IPS DF 6.9 (cell line): ENCODE measurements around the gene NCOA1.

Experiments used
- DNase-seq: peaks from one replicate; pipeline ENCODE4 v3.0.0-alpha.2; 2013; ENCODE audit warnings: low read depth, low spot score
- H3K27ac ChIP-seq: one replicate; pipeline ENCODE4 v1.5.1; 2013; ENCODE audit warnings: low read length, control low read depth
- H3K27me3 ChIP-seq: 2 replicates; pipeline ENCODE4 v1.6.1; 2013; ENCODE audit warnings: mild to moderate bottlenecking, low read length; ENCODE audit not compliant: control insufficient read depth, insufficient read depth
- H3K36me3 ChIP-seq: 2 replicates; pipeline ENCODE4 v1.6.1; 2013; ENCODE audit warnings: low read length; ENCODE audit not compliant: control insufficient read depth, insufficient read depth
- H3K4me1 ChIP-seq: 2 replicates; pipeline ENCODE4 v1.6.1; 2013; ENCODE audit warnings: low read length; ENCODE audit not compliant: control insufficient read depth, insufficient read depth
- H3K4me3 ChIP-seq: 2 replicates; pipeline ENCODE4 v1.5.1; 2013; ENCODE audit warnings: mild to moderate bottlenecking, low read length
- H3K9me3 ChIP-seq: 2 replicates; pipeline ENCODE4 v1.6.1; 2013; ENCODE audit warnings: low read length, inconsistent platforms; ENCODE audit not compliant: control insufficient read depth, insufficient read depth
- WGBS: extraction: QIAGEN DNeasy Blood & Tissue Kit; methylation state at CpG from one replicate; pipeline ENCODE4 v1.1.7; 2013; ENCODE audit warnings: mixed read lengths, missing lambda C conversion rate; ENCODE audit not compliant: insufficient read length, insufficient coverage; 5-methylcytosine and 5-hydroxymethylcytosine counted together

The NCOA1 gene

DNA sequence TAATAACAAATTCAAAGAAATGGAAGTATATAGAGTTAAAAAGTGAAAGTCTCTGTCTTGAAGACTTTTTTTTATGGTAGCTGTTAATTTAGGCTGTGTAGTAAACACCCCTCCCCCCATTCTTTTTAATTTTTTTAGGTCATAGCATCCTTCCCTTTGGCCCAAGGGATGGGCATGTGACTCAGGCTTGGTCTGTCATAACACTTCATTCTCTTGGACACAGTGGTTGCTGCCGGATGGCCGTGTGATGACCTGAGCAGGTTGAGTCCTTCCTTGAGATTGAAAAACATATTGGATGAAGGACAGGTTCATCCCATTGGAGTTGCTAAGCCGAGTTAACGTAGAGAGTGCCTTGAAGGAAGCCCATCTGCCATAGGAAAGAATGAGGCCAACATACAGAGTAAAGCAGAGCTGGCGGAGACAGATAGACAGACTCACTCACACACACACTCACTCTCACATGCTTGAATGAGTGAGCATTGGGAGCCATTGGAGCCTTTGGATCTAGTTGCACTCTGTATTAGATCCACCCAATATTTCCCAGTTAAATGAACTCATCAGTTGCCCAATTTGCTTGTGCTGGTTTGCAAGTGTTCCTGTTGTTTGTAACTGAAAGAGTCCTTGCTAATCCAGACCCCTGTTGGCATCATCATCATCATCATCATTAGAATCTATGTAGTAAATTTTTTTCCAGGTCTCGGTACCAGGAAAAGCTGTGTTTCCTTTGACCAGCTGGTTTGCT lies 14.7 kb downstream of the NCOA1 start:
- H3K4me1 ChIP-seq = no peaks in the 10 kb centered on the region
- DNase-seq = no peak
- no peaks in the 10 kb centered on the region for H3K9me3 ChIP-seq
- H3K27ac ChIP-seq = no peak overlapping the region
- H3K27me3 ChIP-seq = no peaks in the 10 kb centered on the region
- H3K36me3 ChIP-seq = no peaks in the 10 kb centered on the region
- H3K4me3 ChIP-seq = no peak overlapping the region
- WGBS = no CpG with 5 or more reads among the region's 6 CpGs

DNA sequence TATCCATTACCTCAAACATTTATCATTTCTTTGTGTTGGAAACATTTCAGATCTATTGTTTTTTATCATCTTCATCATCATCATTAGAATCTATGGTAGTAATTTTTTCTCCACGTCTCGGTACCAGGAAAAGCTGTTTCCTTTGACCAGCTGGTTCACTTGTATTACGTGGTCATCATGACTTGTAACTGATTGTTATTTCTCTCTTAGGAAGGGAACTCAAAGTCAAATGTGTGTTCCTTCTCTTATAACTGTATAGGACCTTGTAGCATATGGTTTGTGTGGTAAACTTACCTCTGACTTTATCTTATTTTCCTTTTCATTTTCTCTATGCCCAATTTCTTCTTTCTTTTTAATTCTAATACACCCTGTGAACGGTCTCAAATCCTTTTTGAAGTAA lies 16.5 kb downstream of the NCOA1 start:
- Histone ChIP-seq H3K27me3 (no peaks in the 10 kb centered on the region), H3K27ac (no peak overlapping the region), H3K9me3 (no peaks in the 10 kb centered on the region), H3K4me1 (no peaks in the 10 kb centered on the region), H3K4me3 (no peak overlapping the region), H3K36me3 (no peaks in the 10 kb centered on the region)
- DNase-seq = no peak
- no CpG with 5 or more reads among the region's 4 CpGs for WGBS

DNA sequence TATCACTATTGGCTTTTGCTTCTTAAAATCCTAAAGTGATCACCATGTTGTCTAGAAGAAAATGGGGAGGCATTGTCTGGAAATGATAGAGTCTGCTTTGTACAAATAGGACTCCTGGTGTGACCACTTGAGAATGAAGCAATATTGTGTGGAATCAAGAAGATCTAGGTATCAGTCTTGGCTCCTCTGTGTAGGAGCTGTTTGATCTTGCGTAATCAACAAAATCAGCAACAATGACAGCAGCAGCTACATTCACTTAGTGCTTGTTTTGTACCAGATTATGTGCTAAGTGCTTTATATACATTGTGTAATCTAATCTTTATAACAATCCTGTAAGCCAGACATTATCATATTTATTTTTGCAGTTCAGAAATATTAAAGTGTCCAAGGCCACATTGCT lies 17.8 kb downstream of the NCOA1 start:
- Histone ChIP-seq H3K27ac (no peak overlapping the region), H3K27me3 (no peaks in the 10 kb centered on the region), H3K4me3 (no peak overlapping the region), H3K36me3 (no peaks in the 10 kb centered on the region), H3K9me3 (no peaks in the 10 kb centered on the region), H3K4me1 (no peaks in the 10 kb centered on the region)
- DNase-seq = no peak
- WGBS = no CpG with 5 or more reads among the region's 1 CpG

DNA sequence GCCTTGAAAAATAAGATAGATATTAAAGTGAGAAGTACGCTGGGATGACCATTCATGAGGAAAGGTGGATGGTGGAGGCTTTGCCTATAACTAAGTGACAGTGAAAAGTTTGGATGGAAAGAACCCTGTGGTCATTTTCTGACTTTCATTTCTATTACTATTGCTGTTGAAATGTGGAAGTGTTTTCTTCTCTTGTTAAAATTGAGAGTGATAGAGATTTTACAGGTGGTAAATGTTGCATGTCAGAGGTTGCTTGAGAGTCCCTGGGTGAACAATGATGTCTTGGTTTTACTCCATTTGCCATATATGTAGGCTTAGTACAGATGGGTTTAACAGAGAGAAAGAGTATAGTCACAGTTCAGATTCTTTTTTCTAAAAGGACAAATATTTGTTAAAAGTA lies 18.4 kb downstream of the NCOA1 start:
- whole genome bisulfite sequencing = no CpG with 5 or more reads among the region's 1 CpG
- no peaks in the 10 kb centered on the region for H3K36me3 ChIP-seq
- DNase-seq = no peak
- H3K4me3 ChIP-seq = no peak overlapping the region
- no peak overlapping the region for H3K27ac ChIP-seq
- no peaks in the 10 kb centered on the region for H3K9me3 ChIP-seq
- no peaks in the 10 kb centered on the region for H3K27me3 ChIP-seq
- H3K4me1 ChIP-seq = no peaks in the 10 kb centered on the region

DNA sequence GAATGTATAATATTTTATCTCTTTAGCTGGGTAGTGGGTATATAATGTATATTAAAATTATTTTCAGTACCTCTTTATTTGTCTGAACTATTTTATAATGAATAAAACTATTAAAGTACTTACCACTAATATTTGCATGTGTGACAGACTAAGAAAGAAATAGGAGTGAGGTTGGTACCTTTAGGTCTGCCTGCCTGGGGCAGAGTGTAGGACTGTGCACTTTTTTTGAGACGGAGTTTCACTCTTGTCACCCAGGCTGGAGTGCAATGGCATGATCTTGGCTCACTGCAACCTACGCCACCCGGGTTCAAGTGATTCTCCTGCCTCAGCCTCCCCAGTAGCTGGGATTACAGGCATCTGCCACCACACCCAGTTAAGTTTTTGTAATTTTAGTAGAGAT lies 18.8 kb downstream of the NCOA1 start:
- Histone ChIP-seq H3K36me3 (no peaks in the 10 kb centered on the region), H3K27me3 (no peaks in the 10 kb centered on the region), H3K4me1 (no peaks in the 10 kb centered on the region), H3K4me3 (no peak overlapping the region), H3K9me3 (no peaks in the 10 kb centered on the region), H3K27ac (no peak overlapping the region)
- WGBS = no CpG with 5 or more reads among the region's 3 CpGs
- DNase-seq = no peak

DNA sequence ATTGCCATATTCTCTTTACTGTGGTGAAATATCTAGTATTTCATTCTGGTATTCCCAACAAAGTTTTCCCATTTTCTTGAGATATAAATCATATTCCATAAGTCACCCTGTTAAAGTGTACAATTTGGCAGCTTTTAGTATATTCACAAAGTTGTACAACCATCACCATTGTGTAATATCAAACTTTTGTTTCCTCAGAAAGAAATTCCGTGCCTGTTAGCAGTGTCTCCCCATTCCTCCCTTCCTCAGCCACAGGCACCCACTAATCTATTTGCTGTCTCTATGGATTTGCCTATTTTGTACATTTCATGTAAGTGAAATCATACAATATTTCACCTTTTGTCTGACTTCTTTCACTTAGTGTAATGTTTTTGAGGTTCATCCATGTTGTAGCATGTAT lies 19.7 kb downstream of the NCOA1 start:
- H3K27me3 ChIP-seq = no peaks in the 10 kb centered on the region
- no peak overlapping the region for H3K27ac ChIP-seq
- H3K4me1 ChIP-seq = no peaks in the 10 kb centered on the region
- no CpG with 5 or more reads among the region's 1 CpG for WGBS
- no peaks in the 10 kb centered on the region for H3K36me3 ChIP-seq
- no peak for DNase-seq
- H3K9me3 ChIP-seq = no peaks in the 10 kb centered on the region
- H3K4me3 ChIP-seq = no peak overlapping the region

DNA sequence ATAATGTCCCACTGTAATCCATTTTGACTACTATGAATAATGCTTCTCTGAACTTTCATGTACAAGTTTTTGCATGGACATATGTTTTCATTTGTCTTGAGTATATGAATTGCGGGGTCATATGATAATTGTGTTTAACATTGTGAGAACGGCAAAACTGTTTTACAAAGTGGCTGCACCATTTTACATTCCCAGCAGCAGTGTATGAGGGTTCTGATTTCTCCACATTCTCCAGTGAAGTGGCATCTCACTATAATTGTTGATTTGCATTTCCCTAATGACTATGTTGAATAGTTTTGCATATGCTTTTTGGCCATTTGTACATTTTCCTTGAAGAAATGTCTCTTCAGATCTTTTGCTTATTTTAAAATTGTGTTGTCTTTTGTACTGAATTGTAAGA lies 20.1 kb downstream of the NCOA1 start:
- Histone ChIP-seq H3K9me3 (no peaks in the 10 kb centered on the region), H3K36me3 (no peaks in the 10 kb centered on the region), H3K4me3 (no peak overlapping the region), H3K27me3 (no peaks in the 10 kb centered on the region), H3K27ac (no peak overlapping the region), H3K4me1 (no peaks in the 10 kb centered on the region)
- DNase-seq = no peak
- WGBS = no CpG with 5 or more reads among the region's 2 CpGs

DNA sequence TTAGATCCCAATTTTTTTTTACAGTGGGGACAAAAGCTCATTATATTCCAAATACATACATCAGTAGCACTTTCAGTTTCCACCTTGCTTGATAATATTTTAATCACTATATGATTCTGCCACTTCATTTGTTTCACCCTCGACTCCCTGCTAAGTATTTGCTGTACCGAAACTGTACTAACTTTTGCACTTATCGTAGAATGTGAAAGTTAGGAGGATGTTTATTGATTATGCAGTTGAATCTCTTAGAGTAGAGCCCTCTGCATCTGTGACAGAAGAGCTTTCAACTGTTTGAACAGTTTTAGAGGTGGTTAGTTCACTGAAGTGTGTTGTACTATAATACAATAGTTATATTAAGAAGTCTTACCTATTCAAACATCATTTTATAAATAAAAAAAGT lies 20.8 kb downstream of the NCOA1 start:
- H3K4me3 ChIP-seq = no peak overlapping the region
- no CpG with 5 or more reads among the region's 3 CpGs for WGBS
- no peak for DNase-seq

DNA sequence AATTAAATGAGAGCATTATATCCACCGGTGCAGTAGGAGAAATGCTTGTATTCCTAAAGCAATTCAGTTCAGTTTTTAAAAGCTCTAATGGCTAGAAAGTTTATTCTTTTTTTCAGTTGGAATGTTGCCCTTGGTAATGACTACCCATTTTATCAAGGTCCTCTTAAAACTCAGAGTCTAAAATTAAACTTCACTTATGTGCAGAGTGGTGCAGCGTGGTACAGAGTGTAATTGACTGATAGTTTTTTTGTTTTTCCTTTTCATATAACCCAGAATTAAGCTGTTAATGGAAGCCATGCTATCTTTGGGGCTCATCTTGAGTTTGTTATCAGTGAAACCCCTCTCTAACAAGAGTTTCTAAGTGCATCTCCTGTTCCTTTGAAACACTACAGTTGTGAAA lies 21.4 kb downstream of the NCOA1 start:
- Histone ChIP-seq H3K27ac (no peak overlapping the region), H3K27me3 (no peaks in the 10 kb centered on the region), H3K9me3 (no peaks in the 10 kb centered on the region), H3K4me1 (no peaks in the 10 kb centered on the region), H3K36me3 (no peaks in the 10 kb centered on the region), H3K4me3 (no peak overlapping the region)
- no peak for DNase-seq
- WGBS = no CpG with 5 or more reads among the region's 2 CpGs

More for the DNA sequence above, 20.8 kb downstream of the NCOA1 start:
- H3K4me1 ChIP-seq = no peaks in the 10 kb centered on the region
- no peaks in the 10 kb centered on the region for H3K36me3 ChIP-seq
- no peaks in the 10 kb centered on the region for H3K27me3 ChIP-seq
- H3K9me3 ChIP-seq = no peaks in the 10 kb centered on the region
- H3K27ac ChIP-seq = no peak overlapping the region

DNA sequence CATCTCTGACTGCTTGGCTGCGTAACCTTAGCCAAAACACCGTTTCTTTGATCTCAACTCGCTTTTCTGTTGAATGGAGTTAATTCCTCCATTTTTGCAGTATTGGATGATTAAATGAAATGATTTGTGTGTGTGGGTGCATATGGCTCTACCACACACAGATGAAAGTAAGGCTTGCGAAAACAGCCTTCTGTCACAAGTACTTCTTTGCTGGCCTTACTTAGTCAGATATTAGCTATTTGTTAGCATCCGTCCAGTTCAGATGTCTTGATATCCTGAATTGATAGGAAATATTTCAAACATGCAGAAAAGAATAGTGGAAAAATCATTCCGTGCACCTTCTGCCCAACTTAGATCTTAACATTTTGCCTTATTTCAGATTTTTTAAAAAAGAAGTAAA lies 21.8 kb downstream of the NCOA1 start:
- H3K27ac ChIP-seq = no peak overlapping the region
- H3K36me3 ChIP-seq = no peaks in the 10 kb centered on the region
- H3K4me3 ChIP-seq = no peak overlapping the region
- H3K4me1 ChIP-seq = no peaks in the 10 kb centered on the region
- no CpG with 5 or more reads among the region's 6 CpGs for WGBS
- DNase-seq = no peak
- H3K9me3 ChIP-seq = no peaks in the 10 kb centered on the region
- no peaks in the 10 kb centered on the region for H3K27me3 ChIP-seq
